Natural killer cell (primary cell): ENCODE data around the gene SEC61B. TPM values are rescaled to one million over a fixed set of nuclear protein-coding genes. Genes with fewer than 3 reads are reported as not detected.

Experiments used
- ATAC-seq, 3 donors: fragments of 150-1000 bp in 2 of 3; fragments of 200-7000 bp in 1 of 3; cut with Tn5 transposase; 1 replicate in 1 of 3; 2 replicates in 2 of 3; pipeline ENCODE4 v1.10.0; 2021; ENCODE audit warnings: mild to moderate bottlenecking in 2 of 3, moderate library complexity in 2 of 3
- DNase-seq, 2 donors: peaks; one replicate each; pipeline versions ENCODE4 v3.0.0 to v3.0.0-alpha.2; 2013 to 2021; ENCODE audit warnings: mixed read lengths in 1 of 2
- H3K27ac ChIP-seq: one replicate; pipeline ENCODE4 v1.5.1; 2013; ENCODE audit warnings: mild to moderate bottlenecking, low read length
- H3K27me3 ChIP-seq: one replicate; pipeline ENCODE4 v1.6.1; 2013; ENCODE audit warnings: low read length; ENCODE audit not compliant: control insufficient read depth, insufficient read depth
- H3K36me3 ChIP-seq: one replicate; pipeline ENCODE4 v1.6.1; 2013; ENCODE audit warnings: low read length; ENCODE audit not compliant: control insufficient read depth, insufficient read depth
- H3K4me1 ChIP-seq: one replicate; pipeline ENCODE4 v1.6.1; 2013; ENCODE audit warnings: low read length; ENCODE audit not compliant: control insufficient read depth, insufficient read depth
- H3K4me3 ChIP-seq: one replicate; pipeline ENCODE4 v1.5.1; 2013; ENCODE audit warnings: low read length
- H3K9me3 ChIP-seq: one replicate; pipeline ENCODE4 v1.6.1; 2013; ENCODE audit warnings: low read length; ENCODE audit not compliant: control insufficient read depth, insufficient read depth
- H3K27ac Mint-ChIP-seq, 2 donors: one replicate each; pipeline ENCODE4 v1.8.0; 2022; ENCODE audit warnings: mild to moderate bottlenecking in 2 of 2, mixed read lengths in 2 of 2, moderate library complexity in 1 of 2
- H3K27me3 Mint-ChIP-seq, 2 donors: one replicate each; pipeline ENCODE4 v1.8.0; 2022; ENCODE audit warnings: low read depth in 2 of 2, mixed read lengths in 2 of 2
- H3K36me3 Mint-ChIP-seq: one replicate; pipeline ENCODE4 v1.8.0; 2022; ENCODE audit warnings: mixed read lengths
- H3K4me1 Mint-ChIP-seq, 2 donors: one replicate each; pipeline ENCODE4 v1.8.0; 2022; ENCODE audit warnings: mixed read lengths in 2 of 2
- H3K4me3 Mint-ChIP-seq: one replicate; pipeline ENCODE4 v1.8.0; 2022; ENCODE audit warnings: mild to moderate bottlenecking, moderate library complexity, mixed read lengths
- H3K9me3 Mint-ChIP-seq, 2 donors: one replicate each; pipeline ENCODE4 v1.8.0; 2022; ENCODE audit warnings: mixed read lengths in 2 of 2
- WGBS: methylation state at CpG from one replicate; pipeline ENCODE4 v1.1.7; 2013; ENCODE audit warnings: missing lambda C conversion rate; ENCODE audit not compliant: insufficient coverage; 5-methylcytosine and 5-hydroxymethylcytosine counted together
- intact Hi-C: fragments of 100-400 bp; cut with micrococcal nuclease; formaldehyde crosslinking; loops from one replicate; pipeline ENCODE4 v1.14.2; 2022
- total RNA-seq, 4 donors: library from RNA; stranded (reverse); fragments of 120-200 nt in 1 of 4; gene quantifications; one replicate each; pipeline versions ENCODE4 v1.2.3 to v1.2.4, GENCODE V29; 2013 to 2022
- TF ChIP-seq, protein P1 (sequence below): fragments of 200-600 bp; IDR thresholded peaks from one replicate; pipeline ENCODE4 v1.8.0; 2022; ENCODE audit warnings: antibody characterized with exemption

SEC61B gene
- total RNA-seq, 3 donors from 2014 or later (not counting 1 experiment from before 2014, with no cell fraction given): 78.9 to 95.1 (median 93.8) TPM

DNA sequence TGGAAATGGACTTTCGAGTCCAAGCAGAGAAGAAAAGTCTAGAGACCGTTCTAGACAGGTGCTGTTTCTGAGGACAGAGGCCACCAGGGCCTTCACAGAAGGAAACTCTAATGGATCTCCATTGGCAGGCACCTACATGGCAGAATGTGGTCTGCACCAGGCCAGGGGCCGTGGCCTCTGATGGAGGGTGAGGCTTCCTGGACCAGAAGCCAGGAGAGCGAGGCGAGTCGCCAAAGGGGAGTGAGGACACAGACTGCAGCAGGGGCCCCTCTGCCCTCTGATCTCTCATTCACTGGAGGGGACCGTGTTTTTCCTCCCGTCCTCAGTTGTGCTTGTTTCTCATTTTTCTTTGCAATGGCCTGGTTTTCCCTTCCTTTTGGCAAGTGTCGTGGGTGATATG is 41.4 kb upstream of the SEC61B start:
- intact Hi-C loops: no loop called here
- ATAC-seq: no peak
- Histone ChIP-seq H3K36me3 (no peaks in the 10 kb centered on the region), H3K27me3 (no peaks in the 10 kb centered on the region), H3K27ac (no peak overlapping the region), H3K4me3 (no peak overlapping the region), H3K4me1 (peaks cover 27% of the 10 kb centered on the region), H3K9me3 (no peaks in the 10 kb centered on the region)
- TF ChIP-seq, protein P1, sequence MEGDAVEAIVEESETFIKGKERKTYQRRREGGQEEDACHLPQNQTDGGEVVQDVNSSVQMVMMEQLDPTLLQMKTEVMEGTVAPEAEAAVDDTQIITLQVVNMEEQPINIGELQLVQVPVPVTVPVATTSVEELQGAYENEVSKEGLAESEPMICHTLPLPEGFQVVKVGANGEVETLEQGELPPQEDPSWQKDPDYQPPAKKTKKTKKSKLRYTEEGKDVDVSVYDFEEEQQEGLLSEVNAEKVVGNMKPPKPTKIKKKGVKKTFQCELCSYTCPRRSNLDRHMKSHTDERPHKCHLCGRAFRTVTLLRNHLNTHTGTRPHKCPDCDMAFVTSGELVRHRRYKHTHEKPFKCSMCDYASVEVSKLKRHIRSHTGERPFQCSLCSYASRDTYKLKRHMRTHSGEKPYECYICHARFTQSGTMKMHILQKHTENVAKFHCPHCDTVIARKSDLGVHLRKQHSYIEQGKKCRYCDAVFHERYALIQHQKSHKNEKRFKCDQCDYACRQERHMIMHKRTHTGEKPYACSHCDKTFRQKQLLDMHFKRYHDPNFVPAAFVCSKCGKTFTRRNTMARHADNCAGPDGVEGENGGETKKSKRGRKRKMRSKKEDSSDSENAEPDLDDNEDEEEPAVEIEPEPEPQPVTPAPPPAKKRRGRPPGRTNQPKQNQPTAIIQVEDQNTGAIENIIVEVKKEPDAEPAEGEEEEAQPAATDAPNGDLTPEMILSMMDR: no peak
- Mint-ChIP-seq H3K4me3 (no peak overlapping the region), H3K36me3 (no peaks in the 10 kb centered on the region), H3K4me1 (peaks cover 17 to 20% of the 10 kb centered on the region in 2 donors), H3K27ac (peak overlapping the region in 1 of 2 donors; percentile 69), H3K27me3 (peaks cover 0 to 2% of the 10 kb centered on the region in 2 donors), H3K9me3 (no peaks in the 10 kb centered on the region)
- no peak for DNase-seq
- WGBS: 83% methylated on average over 8 of the region's 9 CpGs

DNA sequence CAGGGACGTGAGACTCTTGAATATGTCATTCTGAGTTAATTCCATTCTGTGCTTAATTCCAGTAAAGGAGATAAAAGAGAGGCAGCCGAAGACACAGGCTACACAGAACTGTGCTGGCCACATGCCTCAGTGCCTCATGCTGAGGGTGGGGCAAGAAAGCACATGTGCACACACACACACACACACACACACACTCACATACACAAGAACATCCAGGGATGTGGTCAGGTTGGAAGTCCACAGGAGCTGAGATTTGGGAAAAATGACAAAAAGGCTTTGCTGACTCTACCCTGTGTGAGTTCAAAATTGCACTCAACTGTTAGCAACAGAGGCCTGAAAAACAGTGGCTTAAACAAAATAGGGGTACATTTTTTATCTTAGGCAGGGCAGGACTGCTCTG is 40.9 kb upstream of the SEC61B start:
- Mint-ChIP-seq H3K27me3 (peaks cover 0 to 2% of the 10 kb centered on the region in 2 donors), H3K4me1 (peaks cover 17 to 22% of the 10 kb centered on the region in 2 donors), H3K36me3 (no peaks in the 10 kb centered on the region), H3K27ac (peak overlapping the region; percentile 31 to 69), H3K9me3 (no peaks in the 10 kb centered on the region), H3K4me3 (no peak overlapping the region)
- no peak overlapping the region for H3K27ac ChIP-seq
- no peaks in the 10 kb centered on the region for H3K36me3 ChIP-seq
- H3K9me3 ChIP-seq: no peaks in the 10 kb centered on the region
- H3K4me3 ChIP-seq: no peak overlapping the region
- intact Hi-C loops: no loop called here
- peaks cover 27% of the 10 kb centered on the region for H3K4me1 ChIP-seq
- 94% methylated on average over 1 of the region's 2 CpGs for WGBS
- no peaks in the 10 kb centered on the region for H3K27me3 ChIP-seq
- no peak for DNase-seq
- TF ChIP-seq, protein P1: no peak
- no peak for ATAC-seq

DNA sequence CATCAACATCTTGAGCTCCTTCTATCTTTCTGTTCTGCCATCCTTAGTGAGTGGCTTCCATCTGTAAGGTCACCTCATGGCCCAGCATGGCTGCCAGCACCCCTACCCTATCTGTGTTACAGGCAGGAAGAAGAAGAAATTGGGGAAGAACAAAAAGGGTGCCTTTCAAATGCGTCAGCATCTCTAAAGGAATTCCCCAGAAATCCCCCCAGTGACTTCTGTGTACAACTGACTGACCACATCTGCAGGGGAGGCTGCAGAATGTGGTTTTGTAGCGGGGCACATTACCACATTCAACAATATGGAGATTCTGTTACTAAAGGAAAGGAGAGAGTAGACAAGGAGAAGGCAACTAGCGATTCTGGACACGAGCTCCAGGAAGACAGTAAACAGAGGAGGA is 40.5 kb upstream of the SEC61B start:
- TF ChIP-seq, protein P1: no peak
- H3K27ac ChIP-seq: no peak overlapping the region
- ATAC-seq (peak; percentile 42 to 62 (median 58)), DNase-seq (peak in 1 of 2 donors; percentile 55)
- Mint-ChIP-seq H3K4me3 (no peak overlapping the region), H3K27me3 (peaks cover 0 to 2% of the 10 kb centered on the region in 2 donors), H3K36me3 (no peaks in the 10 kb centered on the region), H3K27ac (peak overlapping the region; percentile 31 to 69), H3K9me3 (no peaks in the 10 kb centered on the region), H3K4me1 (peaks cover 17 to 22% of the 10 kb centered on the region in 2 donors)
- peaks cover 27% of the 10 kb centered on the region for H3K4me1 ChIP-seq
- no peak overlapping the region for H3K4me3 ChIP-seq
- no peaks in the 10 kb centered on the region for H3K36me3 ChIP-seq
- no peaks in the 10 kb centered on the region for H3K9me3 ChIP-seq
- intact Hi-C loops: no loop called here
- H3K27me3 ChIP-seq: no peaks in the 10 kb centered on the region
- WGBS: 6% methylated on average over 2 of the region's 4 CpGs

DNA sequence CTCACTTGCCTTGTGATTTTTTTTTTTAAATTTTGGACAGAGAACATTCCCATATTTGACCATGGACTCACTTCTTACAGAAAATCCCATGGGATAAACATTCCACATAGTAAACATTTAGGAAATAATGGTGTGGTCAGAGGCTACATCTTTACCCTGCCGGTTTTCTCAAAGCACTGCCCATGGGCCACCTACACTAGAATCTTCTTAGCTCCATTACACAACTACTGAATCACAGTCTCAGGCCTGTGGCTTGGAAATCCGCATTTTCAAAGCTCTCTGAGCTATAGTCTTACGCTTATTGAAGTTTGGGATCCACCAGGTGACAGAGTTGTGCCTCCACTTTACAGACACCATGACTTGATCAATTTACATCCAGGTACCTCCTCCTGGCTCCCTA is 39.7 kb upstream of the SEC61B start:
- TF ChIP-seq, protein P1: no peak
- H3K36me3 Mint-ChIP-seq: no peaks in the 10 kb centered on the region
- H3K4me3 Mint-ChIP-seq: no peak overlapping the region
- H3K4me1 Mint-ChIP-seq: peaks cover 17 to 22% of the 10 kb centered on the region in 2 donors
- Histone ChIP-seq H3K9me3 (no peaks in the 10 kb centered on the region), H3K4me1 (peaks cover 27% of the 10 kb centered on the region), H3K4me3 (no peak overlapping the region), H3K36me3 (no peaks in the 10 kb centered on the region), H3K27ac (no peak overlapping the region), H3K27me3 (no peaks in the 10 kb centered on the region)
- H3K27ac Mint-ChIP-seq: no peak overlapping the region
- H3K9me3 Mint-ChIP-seq: no peaks in the 10 kb centered on the region
- no peak for DNase-seq
- ATAC-seq: no peak
- intact Hi-C loops: no loop called here
- H3K27me3 Mint-ChIP-seq: peaks cover 0 to 2% of the 10 kb centered on the region in 2 donors
- 90% methylated on average over 3 of the region's 3 CpGs for whole genome bisulfite sequencing
